ENCODE measurements around the gene HOXA10. TPM values are rescaled to one million over a fixed set of nuclear protein-coding genes. Genes with fewer than 3 reads are reported as not detected.

The HOXA10 gene
- polyA plus RNA-seq, 3 donors, result 0.09 to 3.2 (median 0.33) TPM

GRCh38 chr7:27128034-27128433, 46.1 kb downstream of the HOXA10 start:
- peaks cover 0 to 7% of the 10 kb centered on the region in 2 donors for H3K4me1 ChIP-seq (ENCODE audit: control insufficient read depth in 1 of 2, insufficient read depth in 2 of 2, low read length in 2 of 2)
- Mint-ChIP-seq H3K4me1 (peaks cover 8% of the 10 kb centered on the region), H3K9me3 (peaks cover 0 to 6% (median 0%) of the 10 kb centered on the region in 7 donors), H3K4me3 (no peak overlapping the region), H3K27ac (no peak overlapping the region), H3K36me3 (peaks cover 0 to 2% of the 10 kb centered on the region in 2 donors), H3K27me3 (ENCODE audit: low read depth in 3 of 3) (peaks cover 3 to 10% (median 4%) of the 10 kb centered on the region in 3 donors)
- no peaks in the 10 kb centered on the region for H3K9me3 ChIP-seq (replicated peaks in 1 of 2; ENCODE audit: control insufficient read depth in 1 of 2, insufficient read depth in 1 of 2, low read length in 2 of 2)
- H3K79me2 ChIP-seq (ENCODE audit: insufficient read depth, low read length), result no peaks in the 10 kb centered on the region
- no peak overlapping the region for H3K27ac ChIP-seq (ENCODE audit: low read depth in 1 of 2, low read length in 2 of 2)
- H4K20me1 ChIP-seq (ENCODE audit: insufficient read depth, low read length), result no peaks in the 10 kb centered on the region
- no peaks in the 10 kb centered on the region for H3K36me3 ChIP-seq (replicated peaks in 1 of 2; ENCODE audit: control insufficient read depth in 1 of 2, insufficient read depth in 2 of 2, low read length in 2 of 2)
- no peak for DNase-seq
- H2AFZ ChIP-seq (ENCODE audit: insufficient read depth, low read depth, low read length, poor library complexity, severe bottlenecking), result no peak overlapping the region
- TF ChIP-seq CTCF (IDR thresholded peaks at IDR 0.05), result no peak
- H3K4me2 ChIP-seq (replicated peaks; ENCODE audit: extremely low read depth, low read length, poor library complexity, severe bottlenecking), result no peak overlapping the region
- no peak overlapping the region for H3K9ac ChIP-seq (ENCODE audit: insufficient read depth, low read length, poor library complexity, severe bottlenecking)
- no peak overlapping the region for H3K4me3 ChIP-seq (replicated peaks in 1 of 3; ENCODE audit: low read depth in 2 of 3, low read length in 3 of 3)
- H3K27me3 ChIP-seq (ENCODE audit: control insufficient read depth in 2 of 2, insufficient read depth in 2 of 2, low read length in 2 of 2), result no peaks in the 10 kb centered on the region
- intact Hi-C loops (cut with micrococcal nuclease), result no loop called here
- 83% methylated on average over 1 of the region's 2 CpGs for WGBS (ENCODE audit: insufficient coverage)

- H3K27ac Mint-ChIP-seq, result no peak overlapping the region
- peaks cover 12% of the 10 kb centered on the region for H3K4me1 Mint-ChIP-seq
- Histone ChIP-seq H2AFZ (ENCODE audit: insufficient read depth, low read depth, low read length, poor library complexity, severe bottlenecking) (no peak overlapping the region), H3K9ac (ENCODE audit: insufficient read depth, low read length, poor library complexity, severe bottlenecking) (no peak overlapping the region), H3K4me3 (replicated peaks in 1 of 3; ENCODE audit: low read depth in 2 of 3, low read length in 3 of 3) (no peak overlapping the region), H3K4me2 (replicated peaks; ENCODE audit: extremely low read depth, low read length, poor library complexity, severe bottlenecking) (no peak overlapping the region), H4K20me1 (ENCODE audit: insufficient read depth, low read length) (no peaks in the 10 kb centered on the region), H3K9me3 (replicated peaks in 1 of 2; ENCODE audit: control insufficient read depth in 1 of 2, insufficient read depth in 1 of 2, low read length in 2 of 2) (no peaks in the 10 kb centered on the region), H3K27me3 (ENCODE audit: control insufficient read depth in 2 of 2, insufficient read depth in 2 of 2, low read length in 2 of 2) (no peaks in the 10 kb centered on the region), H3K27ac (ENCODE audit: low read depth in 1 of 2, low read length in 2 of 2) (no peak overlapping the region), H3K4me1 (ENCODE audit: control insufficient read depth in 1 of 2, insufficient read depth in 2 of 2, low read length in 2 of 2) (peaks cover 0 to 7% of the 10 kb centered on the region in 2 donors), H3K79me2 (ENCODE audit: insufficient read depth, low read length) (no peaks in the 10 kb centered on the region), H3K36me3 (replicated peaks in 1 of 2; ENCODE audit: control insufficient read depth in 1 of 2, insufficient read depth in 2 of 2, low read length in 2 of 2) (no peaks in the 10 kb centered on the region)
- no peak for TF ChIP-seq CTCF (IDR thresholded peaks at IDR 0.05)
- intact Hi-C loops (cut with micrococcal nuclease), result no loop called here
- WGBS (ENCODE audit: insufficient coverage), result no CpG with 5 or more reads among the region's 3 CpGs
- H3K4me3 Mint-ChIP-seq, result no peak overlapping the region
- peaks cover 0 to 6% (median 3%) of the 10 kb centered on the region in 7 donors for H3K9me3 Mint-ChIP-seq
- H3K36me3 Mint-ChIP-seq, result peaks cover 0 to 2% of the 10 kb centered on the region in 2 donors
- H3K27me3 Mint-ChIP-seq (ENCODE audit: low read depth in 3 of 3), result peaks cover 3 to 10% (median 4%) of the 10 kb centered on the region in 3 donors
- no peak for DNase-seq
Measured at GRCh38 chr7:27126596-27127327, 47.4 kb downstream of the HOXA10 start.

Data from CD14-positive monocyte (primary cell).